ENCODE results near the gene RCOR2.
"Not testable (repeated sequence)": the region's sequence is repeated elsewhere in the genome, so short reads cannot be mapped to it uniquely, and the experiment has no call there.

DNA sequence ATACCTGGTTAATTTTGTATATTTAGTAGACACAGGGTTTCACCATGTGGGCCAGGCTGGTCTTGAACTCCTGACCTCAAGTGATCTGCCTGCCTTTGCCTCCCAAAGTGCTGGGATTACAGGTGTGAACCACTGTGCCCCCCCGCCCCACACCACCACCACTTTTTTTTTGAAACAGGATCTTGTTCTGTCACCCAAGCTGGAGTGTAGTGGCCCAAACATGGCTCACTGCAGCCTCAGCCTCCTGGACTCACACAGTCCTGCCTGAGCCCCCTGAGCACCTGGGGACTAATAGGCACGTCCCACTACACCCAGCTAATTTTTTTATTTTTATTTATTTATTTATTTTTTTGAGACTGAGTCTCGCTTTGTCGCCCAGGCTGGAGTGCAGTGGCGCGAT is 53.3 kb downstream of the RCOR2 start:
- TF ChIP-seq CTCF (IDR thresholded peaks at IDR 0.05; ENCODE audit: low read length); EZH2 (IDR thresholded peaks at IDR 0.05; ENCODE audit: borderline replicate concordance, low read length): not testable (repeated sequence)

Measured in OCI-LY1 (cell line).